IgD-negative memory B cell (primary cell): Measurements from ENCODE around the gene ATP6V1A. TPM values are rescaled to one million over a fixed set of nuclear protein-coding genes. Genes with fewer than 3 reads are reported as not detected.
"Not testable (repeated sequence)": the region's sequence is repeated elsewhere in the genome, so short reads cannot be mapped to it uniquely, and the experiment has no call there.

ENCODE experiments used
- H3K27ac Mint-ChIP-seq, 3 donors: one replicate each; pipeline ENCODE4 v1.8.0; 2020 to 2022; ENCODE audit warnings: mild to moderate bottlenecking in 3 of 3, mixed read lengths in 3 of 3, moderate library complexity in 1 of 3
- H3K27me3 Mint-ChIP-seq: one replicate; pipeline ENCODE4 v1.8.0; 2021; ENCODE audit warnings: mixed read lengths
- H3K36me3 Mint-ChIP-seq: one replicate; pipeline ENCODE4 v1.8.0; 2020; ENCODE audit warnings: mild to moderate bottlenecking, mixed read lengths
- H3K4me1 Mint-ChIP-seq, 3 donors: one replicate each; pipeline ENCODE4 v1.8.0; 2020 to 2022; ENCODE audit warnings: mixed read lengths in 3 of 3, mild to moderate bottlenecking in 1 of 3
- H3K4me3 Mint-ChIP-seq, 4 donors: one replicate each; pipeline ENCODE4 v1.8.0; 2020 to 2022; ENCODE audit warnings: mild to moderate bottlenecking in 4 of 4, mixed read lengths in 4 of 4, moderate library complexity in 3 of 4
- H3K9me3 Mint-ChIP-seq, 3 donors: one replicate each; pipeline ENCODE4 v1.8.0; 2020 to 2021; ENCODE audit warnings: mixed read lengths in 3 of 3, mild to moderate bottlenecking in 1 of 3
- polyA plus RNA-seq: library from polyadenylated mRNA; unstranded; fragments of 300-500 nt; fragmentation: Illumina TruSeq; gene quantifications from one replicate; pipeline ENCODE4 v1.2.3, GENCODE V29; 2021

ATP6V1A gene
- polyA plus RNA-seq, 1 donor from 2014 or later, result 26.7 TPM

GRCh38 chr3:113829576-113830354 is 82.9 kb downstream of the ATP6V1A start:
- peak overlapping the region; percentile 91 to 95 (median 94) for H3K27ac Mint-ChIP-seq
- H3K4me3 Mint-ChIP-seq, result peak overlapping the region; percentile 61 to 84 (median 71)
- H3K9me3 Mint-ChIP-seq, result peaks cover 4 to 18% (median 16%) of the 10 kb centered on the region in 3 donors
- H3K27me3 Mint-ChIP-seq, result no peaks in the 10 kb centered on the region
- H3K4me1 Mint-ChIP-seq, result peaks cover 46 to 63% (median 50%) of the 10 kb centered on the region in 3 donors
- peaks cover 10% of the 10 kb centered on the region for H3K36me3 Mint-ChIP-seq

DNA sequence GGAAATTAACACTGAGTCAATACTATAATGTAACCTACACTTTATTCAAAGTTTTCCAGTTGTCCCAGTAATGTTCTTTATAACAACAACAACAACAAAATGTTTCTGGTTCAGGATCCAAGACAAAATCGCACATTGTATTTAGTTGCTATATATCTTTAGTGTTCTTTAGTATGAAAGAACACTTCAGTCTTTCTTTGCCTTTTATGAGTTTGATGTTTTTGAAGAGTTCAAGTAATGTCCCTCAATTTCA is 84.2 kb downstream of the ATP6V1A start:
- Mint-ChIP-seq H3K27me3 (no peaks in the 10 kb centered on the region), H3K9me3 (peaks cover 4 to 18% (median 16%) of the 10 kb centered on the region in 3 donors), H3K4me3 (peak overlapping the region in 3 of 4 donors; percentile 69 to 84 (median 73)), H3K36me3 (peaks cover 10% of the 10 kb centered on the region), H3K4me1 (peaks cover 48 to 62% (median 52%) of the 10 kb centered on the region in 3 donors), H3K27ac (peak overlapping the region; percentile 91 to 95 (median 94))

GRCh38 chr3:113832477-113833164 is 85.8 kb downstream of the ATP6V1A start:
- H3K36me3 Mint-ChIP-seq, result peaks cover 10% of the 10 kb centered on the region
- peaks cover 48 to 63% (median 52%) of the 10 kb centered on the region in 3 donors for H3K4me1 Mint-ChIP-seq
- no peaks in the 10 kb centered on the region for H3K27me3 Mint-ChIP-seq
- H3K4me3 Mint-ChIP-seq, result peak overlapping the region in 3 of 4 donors; percentile 27 to 63 (median 58)
- peak overlapping the region; percentile 14 to 72 (median 72) for H3K27ac Mint-ChIP-seq
- H3K9me3 Mint-ChIP-seq, result peaks cover 4 to 18% (median 16%) of the 10 kb centered on the region in 3 donors

- Mint-ChIP-seq H3K4me1 (peaks cover 46 to 52% (median 48%) of the 10 kb centered on the region in 3 donors), H3K27ac (peak overlapping the region in 2 of 3 donors; percentile 0 to 90), H3K4me3 (peak overlapping the region in 1 of 4 donors; percentile 1), H3K27me3 (no peaks in the 10 kb centered on the region), H3K36me3 (peaks cover 6% of the 10 kb centered on the region), H3K9me3 (peaks cover 2 to 12% (median 10%) of the 10 kb centered on the region in 3 donors)
Observed at GRCh38 chr3:113834983-113835382, 88.1 kb downstream of the ATP6V1A start.

DNA sequence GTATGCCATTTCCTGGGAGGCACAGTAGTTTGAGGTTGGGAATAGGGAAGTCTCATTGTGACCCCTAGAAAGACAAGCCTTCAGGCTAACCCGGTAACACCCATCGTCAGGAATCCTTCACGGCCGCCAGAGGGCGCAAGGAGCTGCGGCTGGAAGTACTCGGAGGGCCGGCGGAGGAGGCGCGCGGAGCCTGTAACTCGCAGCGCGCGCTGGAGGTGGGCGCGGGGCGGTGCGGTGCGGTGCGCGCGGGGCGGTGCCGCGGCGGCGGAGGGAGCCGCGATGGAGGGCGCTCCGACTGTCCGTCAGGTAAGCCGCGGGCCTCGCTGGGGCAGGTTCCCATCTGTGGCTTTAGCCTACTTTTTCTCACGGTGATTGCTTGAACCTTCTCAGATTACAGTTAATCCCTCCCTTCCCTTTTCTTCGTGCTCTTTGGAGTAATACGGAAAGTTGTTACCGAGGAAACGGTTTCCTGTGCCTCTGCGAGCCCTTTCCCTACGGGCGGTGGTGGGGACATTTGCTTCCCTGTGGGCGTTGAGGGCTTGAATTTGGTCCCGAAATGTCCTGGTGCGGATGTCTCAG is 91.9 kb downstream of the ATP6V1A start, which contains the start of gene GRAMD1C:
GRAMD1C (plus strand) TSS at position 158 of the 579 bp plus-strand sequence; CDS start at position 280, 122 bp downstream.
- Mint-ChIP-seq H3K36me3 (peaks cover 5% of the 10 kb centered on the region), H3K9me3 (no peaks in the 10 kb centered on the region), H3K27me3 (no peaks in the 10 kb centered on the region), H3K4me1 (peaks cover 31 to 38% (median 37%) of the 10 kb centered on the region in 3 donors), H3K27ac (peak within 1 kb of the TSS; percentile 45 to 79 (median 72)), H3K4me3 (peak within 1 kb of the TSS; percentile 90 to 97 (median 95))

GRCh38 chr3:113839551-113839950 is 92.7 kb downstream of the ATP6V1A start:
- Mint-ChIP-seq H3K9me3 (no peaks in the 10 kb centered on the region), H3K4me3 (peak overlapping the region; percentile 90 to 97 (median 95)), H3K4me1 (peaks cover 31 to 39% (median 39%) of the 10 kb centered on the region in 3 donors), H3K36me3 (peaks cover 5% of the 10 kb centered on the region), H3K27ac (peak overlapping the region; percentile 45 to 79 (median 72)), H3K27me3 (no peaks in the 10 kb centered on the region)

- H3K27ac Mint-ChIP-seq, result no peak overlapping the region
Observed at GRCh38 chr3:113844622-113845222, 97.9 kb downstream of the ATP6V1A start.

DNA sequence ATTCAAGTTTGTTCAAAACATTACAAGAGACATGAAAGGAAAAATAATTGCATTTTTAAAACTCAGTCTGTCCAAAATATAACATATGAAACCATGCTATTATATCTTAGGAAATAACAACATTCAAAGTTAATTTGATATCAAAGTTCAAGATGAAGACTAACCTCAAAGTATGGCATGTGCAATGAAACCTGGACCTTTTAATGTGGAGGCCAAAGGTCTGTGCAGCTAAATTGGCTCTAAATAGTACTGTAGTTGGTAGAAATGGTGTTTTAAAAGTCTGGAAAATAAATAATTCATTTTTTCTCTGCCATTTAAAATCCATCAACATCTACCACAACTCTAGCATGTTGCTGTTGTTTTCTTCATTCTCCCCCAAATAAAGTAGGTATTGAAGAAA is 100.4 kb downstream of the ATP6V1A start:
- H3K9me3 Mint-ChIP-seq, result no peaks in the 10 kb centered on the region
- H3K27me3 Mint-ChIP-seq, result no peaks in the 10 kb centered on the region
- no peak overlapping the region for H3K4me3 Mint-ChIP-seq
- H3K36me3 Mint-ChIP-seq, result peaks cover 3% of the 10 kb centered on the region
- no peak overlapping the region for H3K27ac Mint-ChIP-seq
- H3K4me1 Mint-ChIP-seq, result peaks cover 5 to 6% (median 5%) of the 10 kb centered on the region in 3 donors

More at GRCh38 chr3:113844622-113845222, 97.9 kb downstream of the ATP6V1A start:
- Mint-ChIP-seq H3K27me3 (no peaks in the 10 kb centered on the region), H3K36me3 (peaks cover 4% of the 10 kb centered on the region), H3K4me3 (no peak overlapping the region), H3K9me3 (no peaks in the 10 kb centered on the region), H3K4me1 (peaks cover 11 to 19% (median 18%) of the 10 kb centered on the region in 3 donors)

DNA sequence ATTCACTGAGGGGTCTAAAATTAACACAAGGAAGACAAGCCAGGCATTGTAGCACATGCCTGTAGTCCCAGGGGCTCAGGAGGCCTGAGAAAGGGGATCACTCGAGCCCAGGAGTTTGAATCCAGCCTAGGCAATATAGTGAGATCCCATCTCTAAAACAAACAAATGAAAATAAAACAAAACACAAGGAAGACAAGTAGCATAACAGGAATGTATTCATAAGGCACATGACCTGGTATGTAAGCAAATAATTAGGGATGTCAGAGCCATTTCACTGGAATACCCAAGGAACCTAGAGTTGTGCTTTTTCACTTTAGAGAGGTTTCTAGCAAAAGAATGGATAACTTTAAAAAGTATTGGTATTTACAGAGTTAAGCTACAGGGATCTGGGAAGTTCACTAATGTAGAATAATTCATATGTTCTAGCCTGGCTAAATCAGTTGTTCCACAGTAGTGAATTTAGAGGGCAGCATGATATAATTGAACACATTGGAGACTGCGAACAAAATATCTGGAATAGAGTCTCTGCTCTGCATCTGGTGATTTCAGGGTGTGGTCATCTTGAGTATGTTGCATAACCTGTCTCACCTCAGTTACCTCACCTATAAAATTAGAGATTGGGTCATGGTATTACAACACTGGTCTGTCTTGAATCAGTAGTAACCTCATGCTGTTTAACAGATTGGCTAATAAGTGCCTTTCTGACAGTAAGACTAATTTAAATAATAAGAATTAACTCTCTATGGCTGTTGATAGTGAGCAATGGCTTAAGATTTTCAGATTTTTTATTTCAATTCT is 101.0 kb downstream of the ATP6V1A start:
- Mint-ChIP-seq H3K9me3 (no peaks in the 10 kb centered on the region), H3K4me1 (peaks cover 5 to 6% (median 5%) of the 10 kb centered on the region in 3 donors), H3K27ac (no peak overlapping the region), H3K4me3 (no peak overlapping the region), H3K36me3 (peaks cover 3% of the 10 kb centered on the region), H3K27me3 (no peaks in the 10 kb centered on the region)

DNA sequence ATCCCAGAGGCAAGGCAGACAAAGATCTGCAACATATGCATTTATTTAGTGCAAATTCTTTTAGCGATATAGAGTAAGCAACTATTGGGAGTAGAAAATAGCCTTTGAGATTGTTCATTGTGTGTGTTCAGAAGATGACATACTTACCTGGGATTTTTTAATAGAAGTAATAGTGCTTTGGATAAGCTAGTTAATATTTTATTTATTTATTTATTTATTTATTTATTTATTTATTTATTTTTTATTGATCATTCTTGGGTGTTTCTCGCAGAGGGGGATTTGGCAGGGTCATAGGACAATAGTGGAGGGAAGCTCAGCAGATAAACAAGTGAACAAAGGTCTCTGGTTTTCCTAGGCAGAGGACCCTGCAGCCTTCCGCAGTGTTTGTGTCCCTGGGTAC is 102.2 kb downstream of the ATP6V1A start:
- H3K27me3 Mint-ChIP-seq, H3K4me1 Mint-ChIP-seq, H3K4me3 Mint-ChIP-seq, H3K27ac Mint-ChIP-seq, H3K36me3 Mint-ChIP-seq, H3K9me3 Mint-ChIP-seq: not testable (repeated sequence)

DNA sequence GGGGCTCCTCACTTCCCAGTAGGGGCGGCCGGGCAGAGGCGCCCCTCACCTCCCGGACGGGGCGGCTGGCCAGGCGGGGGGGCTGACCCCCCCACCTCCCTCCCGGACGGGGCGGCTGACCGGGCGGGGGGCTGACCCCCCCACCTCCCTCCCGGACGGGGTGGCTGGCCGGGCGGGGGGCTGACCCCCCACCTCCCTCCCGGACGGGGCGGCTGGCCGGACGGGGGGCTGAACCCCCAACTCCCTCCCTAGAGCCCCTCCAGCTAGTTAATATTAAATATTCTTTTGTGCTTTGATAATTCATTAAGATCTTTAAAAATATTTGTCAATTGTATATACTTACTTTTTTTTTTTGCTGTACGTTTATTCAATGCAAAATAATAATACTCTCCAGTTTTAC is 103.0 kb downstream of the ATP6V1A start:
- not testable (repeated sequence) for H3K27me3 Mint-ChIP-seq, H3K27ac Mint-ChIP-seq, H3K36me3 Mint-ChIP-seq, H3K4me1 Mint-ChIP-seq, H3K9me3 Mint-ChIP-seq, H3K4me3 Mint-ChIP-seq

DNA sequence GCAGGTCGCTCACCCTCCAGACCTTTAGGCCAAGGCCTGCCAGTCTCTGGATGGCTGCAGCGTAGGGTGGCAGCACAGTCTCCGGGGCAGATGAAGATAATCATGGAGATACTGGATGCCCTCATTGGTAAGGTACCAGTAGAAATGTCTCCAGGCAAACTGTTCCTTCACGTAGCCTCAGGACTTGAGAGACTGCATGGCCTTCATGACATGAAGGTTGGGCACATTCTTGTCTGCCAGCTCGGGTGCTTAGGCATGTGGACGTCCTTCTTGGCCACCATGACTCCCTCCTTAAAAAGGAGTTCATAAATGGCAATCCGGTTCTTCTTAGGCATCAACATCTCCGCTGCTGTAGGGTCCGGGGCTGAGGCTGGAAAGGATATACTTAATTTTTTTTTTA is 103.6 kb downstream of the ATP6V1A start:
- not testable (repeated sequence) for H3K4me1 Mint-ChIP-seq, H3K27me3 Mint-ChIP-seq

DNA sequence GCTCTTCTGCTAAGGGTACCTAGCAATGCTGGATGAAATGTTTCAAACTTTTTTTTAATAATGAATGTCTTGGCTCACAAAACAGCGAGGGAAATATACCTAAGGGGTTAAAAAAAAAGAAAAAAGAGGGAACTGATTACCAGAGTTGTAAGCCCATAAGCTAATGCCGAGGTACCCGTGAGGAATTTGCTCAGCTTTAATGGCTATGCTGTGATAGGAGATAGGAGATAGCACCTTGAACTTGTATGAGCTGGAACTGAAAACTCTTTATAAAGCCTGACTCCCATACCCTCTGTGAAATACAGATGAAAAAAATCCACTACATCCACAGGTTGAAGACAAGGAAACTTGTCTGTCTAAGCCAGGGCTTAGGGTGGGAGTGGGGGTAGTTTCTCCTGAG is 105.7 kb downstream of the ATP6V1A start:
- Mint-ChIP-seq H3K9me3 (no peaks in the 10 kb centered on the region), H3K27ac (no peak overlapping the region), H3K27me3 (no peaks in the 10 kb centered on the region), H3K4me3 (no peak overlapping the region), H3K4me1 (peaks cover 0 to 2% (median 0%) of the 10 kb centered on the region in 3 donors), H3K36me3 (peaks cover 6% of the 10 kb centered on the region)

More for the DNA sequence above, 103.6 kb downstream of the ATP6V1A start:
- not testable (repeated sequence) for H3K9me3 Mint-ChIP-seq, H3K4me3 Mint-ChIP-seq, H3K27ac Mint-ChIP-seq, H3K36me3 Mint-ChIP-seq
